ENCODE data around the gene RBPJ.
"Not testable (repeated sequence)": the region's sequence is repeated elsewhere in the genome, so short reads cannot be mapped to it uniquely, and the experiment has no call there.

RBPJ gene

DNA sequence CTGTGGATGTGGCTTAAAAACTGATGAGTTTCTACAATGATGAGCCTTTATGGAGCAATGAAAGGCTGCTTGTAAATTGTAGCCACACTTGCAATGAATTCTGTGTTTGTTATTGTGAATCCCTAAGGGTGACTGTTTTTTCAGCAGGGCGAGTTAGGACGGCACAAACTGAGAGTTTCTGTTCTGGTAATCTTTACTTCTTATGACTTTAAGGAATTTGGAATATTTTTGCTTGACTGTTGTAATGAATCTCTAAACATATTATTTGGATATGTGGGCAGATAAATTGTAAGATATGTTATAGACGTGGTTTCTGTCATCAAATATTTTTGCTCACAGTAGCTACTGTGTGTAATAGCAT lies 22.2 kb downstream of the RBPJ start:
- DNase-seq = no peak

DNA sequence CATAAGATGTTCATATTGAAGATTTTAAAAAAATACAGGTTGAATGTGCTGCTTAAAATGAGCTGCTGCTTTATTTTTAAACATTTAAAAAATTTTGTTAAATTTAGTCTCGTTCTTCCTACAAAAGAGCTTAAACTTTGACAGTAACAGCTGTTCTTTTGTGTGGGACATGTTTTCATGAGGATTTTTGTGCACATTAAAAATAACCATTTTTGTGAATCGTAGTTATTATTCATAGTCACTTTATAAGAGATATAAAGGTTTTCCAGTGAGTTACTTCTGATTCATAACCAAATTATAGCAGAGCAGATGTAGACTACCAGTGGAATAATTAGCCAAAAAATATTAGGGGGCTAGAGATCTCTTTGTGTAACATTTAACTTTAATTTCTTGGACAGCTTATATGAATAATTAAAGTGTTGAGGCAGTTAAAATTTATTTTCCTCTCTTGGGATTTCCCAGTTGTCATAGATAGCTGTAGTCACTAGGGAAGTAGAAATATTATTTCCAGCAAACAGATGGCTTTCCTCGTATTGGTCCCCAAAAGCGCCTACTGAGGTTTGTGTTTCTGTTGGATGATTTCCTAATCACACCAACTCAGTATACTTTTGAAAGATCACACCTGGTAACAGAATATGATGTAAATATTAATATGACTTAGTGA lies 24.2 kb downstream of the RBPJ start:
- DNase-seq = no peak

DNA sequence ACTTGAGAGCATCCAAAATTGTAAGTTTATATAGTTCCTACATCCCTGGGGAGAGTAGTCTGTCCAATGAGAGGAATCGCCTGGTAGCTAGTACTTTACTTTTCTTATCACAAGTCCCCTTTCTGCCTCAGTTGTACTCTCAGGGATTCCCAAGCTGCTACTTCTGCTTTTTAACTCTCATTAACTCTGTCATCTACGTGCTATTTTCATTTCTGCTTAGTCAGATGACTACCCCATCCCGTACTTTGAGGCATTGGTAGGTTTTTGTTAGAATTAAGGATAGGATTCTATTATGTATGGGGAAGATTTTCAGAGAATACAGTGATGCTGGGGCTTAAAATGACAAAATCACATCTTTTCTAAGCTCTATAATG lies 24.7 kb downstream of the RBPJ start:
- DNase-seq = no peak

DNA sequence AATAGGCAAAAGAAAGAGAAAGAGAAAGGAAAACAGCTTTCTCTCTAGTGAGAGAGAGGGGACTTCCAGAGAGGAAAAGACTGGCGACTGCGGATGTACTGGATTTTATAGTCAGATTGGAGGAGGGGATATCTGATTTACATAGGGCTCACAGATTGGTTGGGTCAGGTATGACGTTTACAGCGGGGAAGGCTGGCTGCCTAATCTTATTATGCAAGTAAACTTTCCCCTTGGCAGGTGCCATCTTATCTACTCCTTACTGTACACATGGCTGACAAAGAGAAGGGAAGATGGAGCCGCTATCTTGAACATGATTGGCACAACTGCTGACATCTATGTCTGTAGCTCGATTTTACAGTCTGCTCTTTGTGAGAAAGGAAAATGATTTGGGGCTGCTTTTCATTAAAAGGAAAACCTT lies 25.4 kb downstream of the RBPJ start:
- DNase-seq = peak; percentile 64

DNA sequence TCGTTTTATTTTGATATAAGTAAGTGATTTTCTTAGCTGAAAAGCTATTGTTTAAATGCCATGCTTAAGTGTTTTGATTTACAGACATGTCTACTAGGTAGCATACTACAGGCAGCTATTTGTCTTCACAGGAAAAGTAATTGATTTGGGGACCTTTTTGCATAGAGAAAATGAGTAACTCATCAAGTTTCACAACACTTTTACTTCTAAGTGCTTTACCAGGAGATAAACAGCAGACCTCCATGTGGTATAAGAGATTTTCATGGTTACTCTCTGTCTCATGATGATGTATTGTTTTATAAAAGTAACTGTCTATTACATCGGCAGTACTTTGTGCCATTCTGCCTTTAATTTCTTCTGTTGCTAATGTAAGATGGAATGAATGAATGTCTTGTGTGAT lies 28.7 kb downstream of the RBPJ start:
- no peak for DNase-seq

DNA sequence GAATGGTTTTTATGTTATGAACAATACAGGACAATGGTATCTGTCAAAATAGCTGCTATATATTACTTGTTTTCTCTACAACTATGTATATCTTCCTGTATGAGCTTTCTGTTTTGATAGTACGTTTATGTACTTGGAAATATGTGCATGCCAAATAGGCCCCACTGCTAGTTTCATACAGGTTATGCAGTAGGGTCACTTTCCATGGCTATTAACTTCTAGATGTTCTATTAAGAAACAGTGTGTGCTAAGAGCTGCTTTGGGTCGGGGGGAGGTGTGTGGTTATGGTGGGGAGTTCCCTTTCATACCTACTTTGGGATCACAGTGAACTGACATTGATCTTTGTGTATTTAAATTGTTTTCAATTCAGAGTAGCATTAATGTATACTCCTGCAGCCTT lies 30.9 kb downstream of the RBPJ start:
- no peak for DNase-seq

DNA sequence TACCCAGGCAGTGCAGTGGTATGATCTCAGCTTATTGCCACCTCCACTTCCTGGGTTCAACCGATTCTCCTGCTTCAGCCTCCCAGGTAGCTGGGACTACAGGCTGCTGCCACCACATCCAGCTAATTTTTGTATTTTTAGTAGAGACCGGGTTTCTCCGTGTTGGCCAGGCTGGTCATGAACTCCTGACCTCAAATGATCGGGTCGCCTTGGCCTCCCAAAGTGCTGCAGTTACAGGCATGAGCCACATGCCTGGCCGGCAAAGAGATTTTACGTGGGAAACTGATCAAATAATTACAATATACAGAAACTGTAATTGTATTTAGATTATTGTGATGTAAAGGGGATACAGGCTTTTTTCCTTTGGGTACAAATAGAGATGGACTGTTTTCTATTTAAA lies 33.7 kb downstream of the RBPJ start:
- DNase-seq = no peak

DNA sequence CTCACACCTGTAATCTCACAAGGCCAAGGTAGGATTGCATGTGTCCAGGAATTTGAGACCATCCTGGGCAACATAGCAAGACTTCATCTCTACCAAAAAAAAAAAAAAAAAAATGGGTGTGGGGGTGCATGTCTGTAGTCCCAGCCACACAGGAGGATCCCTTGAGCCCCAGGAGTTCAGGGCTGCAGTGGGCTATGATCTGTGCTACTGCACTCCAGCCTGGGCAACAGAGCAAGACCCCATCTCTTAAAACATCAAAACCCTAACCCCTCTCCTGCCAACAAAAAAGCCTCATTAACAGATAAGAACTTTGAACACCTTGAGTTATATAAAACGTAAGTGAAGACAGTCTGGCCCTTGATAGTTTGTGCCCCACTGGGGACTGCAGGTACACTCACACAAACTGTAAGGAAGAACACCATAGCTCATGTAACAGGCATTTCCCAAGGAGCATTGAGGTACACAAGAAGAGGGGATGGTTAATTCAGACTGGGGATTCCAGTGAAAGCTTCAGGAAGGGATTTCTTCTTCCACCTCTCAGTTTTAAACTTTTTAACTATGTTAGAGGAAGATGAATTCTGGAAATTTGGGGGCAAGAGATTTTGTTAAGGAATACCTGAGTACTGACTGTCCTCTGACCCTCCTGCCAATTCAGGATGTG lies 34.7 kb downstream of the RBPJ start:
- no peak for DNase-seq

DNA sequence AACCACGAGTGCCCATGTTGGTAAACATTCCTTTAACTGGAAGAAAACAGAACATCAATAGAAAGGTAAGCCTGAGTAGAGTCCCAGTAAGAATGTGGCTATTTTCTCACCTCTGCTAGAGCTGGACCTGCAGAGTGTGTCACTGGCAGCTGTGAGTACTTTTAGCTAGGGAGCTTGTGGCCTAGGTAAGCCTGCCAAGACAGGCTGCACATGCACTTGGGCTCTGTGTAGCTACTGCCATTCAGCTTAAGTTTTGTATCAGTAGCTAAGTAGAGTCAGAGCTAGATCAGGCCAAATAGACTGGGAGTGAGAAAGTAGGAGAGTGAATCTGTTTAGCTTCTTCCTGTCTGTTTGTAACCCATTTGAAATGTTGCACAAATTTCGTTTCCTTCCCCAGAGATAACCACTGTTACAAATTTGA lies 35.3 kb downstream of the RBPJ start:
- DNase-seq = no peak

DNA sequence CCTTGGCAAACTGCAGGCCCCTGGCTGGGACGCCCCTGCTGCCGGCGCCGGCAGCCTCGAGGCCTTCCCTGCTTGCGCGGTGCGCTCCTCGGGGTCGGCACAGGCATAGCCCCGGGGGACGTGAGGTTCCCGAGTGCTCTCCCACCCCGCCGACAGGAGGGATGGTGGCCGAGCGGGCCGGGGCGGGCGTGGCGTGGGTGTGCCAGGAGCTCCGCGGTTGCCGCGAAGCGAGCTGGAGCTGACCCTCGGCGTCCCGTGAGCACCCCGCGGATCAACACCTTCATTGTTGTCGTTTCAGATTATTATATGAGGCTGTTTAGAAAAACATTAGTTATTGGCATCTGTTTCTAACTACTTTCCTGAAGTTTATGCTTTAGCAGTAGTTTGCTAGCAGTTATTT lies 38.7 kb downstream of the RBPJ start:
- DNase-seq = not testable (repeated sequence)

DNA sequence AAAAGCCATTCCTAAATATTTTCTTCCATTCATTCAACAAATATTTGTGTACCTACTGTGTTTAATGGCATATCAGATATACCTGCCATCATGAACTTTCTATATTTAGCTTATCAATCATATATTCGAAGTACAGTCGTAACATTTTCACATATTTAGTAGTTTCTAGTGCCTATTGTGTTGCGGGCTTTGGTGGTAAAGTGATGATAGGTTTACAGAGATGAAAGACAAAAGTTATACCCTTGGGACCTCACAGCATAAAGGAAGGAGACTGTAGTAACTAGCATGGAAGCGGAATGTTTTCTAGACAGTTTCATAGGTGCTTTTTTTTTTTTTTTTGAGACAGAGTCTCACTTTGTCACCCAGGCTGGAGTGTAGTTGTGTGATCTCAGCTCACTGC lies 39.5 kb downstream of the RBPJ start:
- DNase-seq = no peak

DNA sequence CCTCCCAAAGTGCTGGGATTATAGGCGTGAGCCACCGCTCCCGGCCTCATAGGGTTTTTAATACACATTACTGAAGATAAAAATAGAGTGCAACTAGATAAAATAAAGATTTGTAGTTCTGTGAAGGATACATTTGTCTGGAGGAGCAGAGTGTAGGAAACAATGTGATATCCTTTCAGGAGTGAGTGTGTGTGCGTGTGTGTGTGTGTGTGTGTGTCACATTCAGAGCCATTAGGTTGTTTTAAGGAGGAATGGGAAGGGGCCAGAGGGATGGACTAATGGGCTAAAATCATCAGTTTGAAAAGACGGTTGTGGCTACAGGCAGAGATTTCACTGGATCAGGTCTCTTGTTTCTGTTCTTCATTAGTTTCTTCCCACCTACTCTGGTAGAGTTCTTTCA lies 40.0 kb downstream of the RBPJ start:
- no peak for DNase-seq

DNA sequence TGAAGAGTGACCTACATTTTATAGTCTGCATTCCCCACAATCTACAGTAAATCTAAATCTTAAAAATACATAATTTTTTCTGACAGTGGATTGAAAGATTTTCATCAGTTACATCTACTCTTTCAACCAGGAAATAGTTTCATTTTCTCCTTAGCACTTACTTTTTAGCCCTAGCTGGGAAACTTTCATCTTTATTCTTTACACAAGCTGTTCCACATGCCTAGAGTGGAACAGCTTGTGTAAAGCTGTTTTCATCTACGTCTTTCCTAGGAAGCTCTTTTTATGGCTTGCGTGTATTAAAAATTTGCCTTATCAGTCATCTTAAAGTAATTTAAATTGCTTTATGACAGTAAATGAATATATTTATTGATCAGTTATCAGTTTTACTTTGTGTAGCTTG lies 40.5 kb downstream of the RBPJ start:
- DNase-seq = no peak

DNA sequence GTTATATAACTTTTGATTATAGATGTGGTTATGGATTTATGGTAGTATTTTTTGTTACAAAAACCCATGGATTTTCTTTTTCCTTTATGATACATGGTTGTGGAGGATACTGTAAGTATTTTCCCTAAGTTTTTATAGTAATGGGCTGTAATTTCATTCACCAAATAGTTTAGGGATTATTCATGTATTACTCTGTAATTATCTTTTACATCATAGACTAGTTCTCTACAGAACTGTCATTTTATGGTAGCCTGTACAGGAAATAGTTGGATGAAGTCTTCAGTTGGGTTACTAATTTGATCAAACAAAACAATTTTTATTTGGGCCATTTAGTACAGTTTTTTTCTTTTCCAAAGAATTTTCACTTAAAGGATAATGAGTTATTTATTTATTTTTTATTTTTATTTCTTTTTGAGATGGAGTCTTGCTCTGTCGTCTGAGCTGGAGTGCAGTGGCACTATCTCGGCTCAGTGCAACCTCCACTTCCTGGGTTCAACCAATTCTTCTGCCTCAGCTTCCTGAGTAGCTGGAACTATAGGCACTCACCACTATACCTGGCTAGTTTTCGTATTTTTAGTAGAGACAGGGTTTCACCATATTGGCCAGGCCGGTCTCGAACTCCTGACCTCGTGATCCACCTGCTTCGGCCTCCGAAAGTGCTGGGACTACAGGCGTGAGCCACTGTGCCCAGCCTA lies 42.1 kb downstream of the RBPJ start:
- no peak for DNase-seq

DNA sequence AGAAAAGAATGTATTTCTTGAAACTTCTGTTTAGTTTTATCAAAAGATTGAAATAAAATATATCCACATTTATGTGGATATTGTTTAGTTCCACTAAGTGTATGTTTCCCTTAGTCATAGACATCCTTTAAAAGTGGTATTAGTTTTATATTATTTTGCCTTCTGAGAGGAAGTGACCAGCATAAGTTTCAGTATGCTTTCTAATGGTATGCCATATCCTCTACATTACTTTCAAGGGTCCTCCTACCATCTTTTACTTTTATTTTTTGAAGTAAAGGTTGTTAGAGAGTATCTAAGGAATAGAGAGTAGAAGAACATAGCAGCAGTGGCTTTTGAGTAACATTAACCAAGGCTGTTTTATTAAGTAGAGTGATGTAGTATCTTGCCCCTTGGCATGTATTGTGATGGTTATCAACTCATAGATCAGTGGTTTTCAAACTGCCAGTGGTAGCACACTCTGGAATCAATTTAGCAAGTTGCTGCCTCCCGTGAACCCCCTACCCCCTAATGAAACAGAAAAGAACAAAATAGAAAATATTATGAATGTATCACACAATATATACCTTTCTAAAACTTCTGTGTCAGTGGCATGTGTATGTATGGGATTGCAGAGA lies 44.8 kb downstream of the RBPJ start:
- no peak for DNase-seq

DNA sequence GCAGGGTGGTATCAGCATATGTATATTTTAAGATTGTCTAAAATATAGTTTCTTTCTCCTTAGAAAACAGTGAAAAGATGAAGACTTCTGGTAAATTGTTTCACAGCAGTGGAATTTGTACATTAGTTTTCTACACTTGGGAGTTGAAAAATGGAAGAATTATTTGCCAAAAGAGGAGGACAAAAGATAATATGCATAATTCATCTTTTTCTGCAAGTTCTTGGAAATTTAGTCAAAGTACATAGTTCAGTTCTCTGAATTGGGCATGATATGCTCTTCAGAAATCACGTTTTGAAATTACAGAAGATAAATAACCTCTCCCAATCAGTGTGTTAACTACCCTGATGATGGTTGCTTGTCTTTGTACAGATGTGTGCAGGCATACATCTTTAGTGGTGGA lies 47.0 kb downstream of the RBPJ start:
- DNase-seq = no peak

DNA sequence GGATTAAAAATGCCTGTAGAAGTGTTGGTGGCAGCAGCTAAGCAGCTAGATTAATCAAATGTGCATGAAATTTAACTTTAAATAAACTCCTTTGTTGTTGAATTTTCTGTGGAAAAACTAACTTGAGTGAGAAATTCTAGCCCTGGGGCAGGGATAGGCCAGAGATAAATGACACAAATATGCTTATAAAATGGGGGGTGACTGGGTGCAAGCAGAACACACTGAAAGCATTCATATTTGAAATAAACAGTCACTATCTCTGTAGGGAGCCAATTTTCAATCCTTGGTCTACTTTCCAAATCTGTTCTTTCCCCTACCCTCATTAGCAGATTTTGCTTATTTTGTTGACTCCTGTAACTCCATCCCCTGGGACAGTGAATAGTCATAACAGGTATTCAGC lies 47.9 kb downstream of the RBPJ start:
- no peak for DNase-seq

DNA sequence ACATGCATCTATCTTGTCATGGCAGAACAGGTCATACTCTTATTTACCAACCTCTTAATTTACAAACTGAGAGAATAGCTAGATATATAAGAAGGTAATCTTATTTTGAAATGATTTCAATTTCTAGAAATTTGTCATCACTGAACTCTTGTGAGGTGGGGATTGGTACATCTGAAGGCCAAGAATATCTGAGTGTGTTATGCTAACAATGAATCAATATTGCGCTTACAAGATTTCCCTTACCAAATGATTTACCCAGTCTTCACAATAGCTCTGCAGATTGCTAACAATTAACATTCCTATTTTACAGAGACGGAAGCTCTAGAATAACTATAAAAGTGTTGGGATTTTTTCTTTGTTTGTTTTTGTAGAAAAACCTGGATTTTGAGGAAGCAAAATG lies 48.3 kb downstream of the RBPJ start:
- DNase-seq = no peak

DNA sequence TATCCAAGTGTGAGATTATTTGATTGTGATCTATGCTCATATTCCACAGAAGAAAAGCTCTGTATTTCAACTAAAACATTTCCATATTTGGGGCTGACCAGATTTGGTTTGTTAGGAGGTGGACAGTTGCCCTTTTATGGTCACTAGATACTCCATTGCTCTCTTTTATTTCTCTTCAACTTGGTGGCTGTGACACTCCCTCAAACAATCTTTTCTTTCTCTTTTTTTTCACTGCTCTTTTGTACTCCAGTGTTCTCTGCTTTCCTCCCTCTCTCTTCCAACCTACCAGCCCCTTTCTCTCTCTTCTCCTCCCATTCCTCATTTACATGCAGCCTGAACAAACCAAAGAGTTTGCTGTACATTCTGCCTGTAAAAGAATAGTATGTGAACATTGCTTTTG lies 48.8 kb downstream of the RBPJ start:
- no peak for DNase-seq

DNA sequence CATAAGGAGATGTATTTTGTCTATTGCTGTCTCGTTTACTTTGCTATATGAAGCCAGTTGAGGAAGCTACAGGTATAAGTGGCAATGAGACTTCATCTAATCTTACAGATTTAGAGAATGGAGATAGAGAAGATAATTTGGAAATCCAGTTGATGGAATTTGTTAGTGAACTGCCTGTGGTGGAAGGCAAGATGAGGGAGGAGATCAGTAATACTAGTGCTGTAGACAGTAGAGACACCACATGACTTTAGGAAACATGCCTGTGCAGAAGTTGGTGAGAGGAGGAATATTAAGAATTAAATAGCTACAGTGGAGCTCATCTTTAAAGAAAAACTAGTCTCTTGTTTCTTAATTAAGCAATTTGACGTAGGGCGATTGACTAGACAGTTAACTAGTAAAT lies 51.3 kb downstream of the RBPJ start:
- no peak for DNase-seq

DNA sequence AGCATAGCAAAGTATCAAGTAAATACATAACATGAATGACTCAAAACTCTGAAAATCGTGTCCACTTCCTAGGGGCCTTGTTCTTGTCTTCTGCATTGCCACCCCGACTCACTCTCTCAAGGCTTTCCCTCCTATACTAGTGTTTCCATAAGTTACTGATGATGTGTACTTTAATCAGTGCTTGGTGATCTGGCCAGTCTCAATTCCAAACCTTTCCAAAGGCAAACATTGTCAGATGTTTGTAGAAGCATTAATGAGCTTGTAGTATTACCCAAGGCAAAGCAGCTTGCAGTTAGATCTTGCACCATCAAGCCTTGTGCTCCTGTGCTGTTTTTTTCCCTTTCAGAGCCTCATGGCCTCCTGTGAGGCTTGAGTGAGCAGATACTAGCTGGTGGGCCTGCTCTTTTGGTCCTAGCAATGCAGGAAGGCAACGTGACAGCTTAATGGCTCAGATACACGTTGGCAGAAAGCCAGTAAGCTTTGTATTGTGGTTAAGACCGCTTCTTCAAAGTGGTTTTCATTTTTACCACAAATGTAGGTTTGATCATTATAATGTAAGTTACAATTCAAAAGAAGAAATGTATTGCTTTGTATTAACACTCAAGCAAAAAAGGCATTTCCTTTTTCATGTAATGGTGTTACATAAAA lies 51.8 kb downstream of the RBPJ start:
- peak; percentile 58 for DNase-seq

DNA sequence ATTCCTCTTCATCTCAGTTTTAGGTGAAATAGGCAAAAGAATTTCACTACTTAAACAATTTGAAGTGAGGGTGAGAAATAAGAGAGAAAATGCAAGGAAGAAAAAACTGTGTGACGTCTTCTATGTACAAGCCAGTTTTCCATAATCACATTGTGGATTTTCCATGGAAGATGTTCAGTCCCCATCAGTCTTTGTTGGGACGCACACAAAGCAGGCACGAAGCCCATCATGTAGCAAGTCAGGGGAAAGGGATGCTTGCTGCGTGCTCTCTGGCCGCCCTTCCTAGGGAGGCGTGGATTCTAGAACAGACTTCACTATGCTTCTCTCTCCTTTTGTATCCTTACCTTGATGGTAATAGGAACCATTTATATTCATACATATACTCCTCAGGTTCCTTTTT lies 54.7 kb downstream of the RBPJ start:
- DNase-seq = no peak

Measured in NCI-H2227 treated with DMSO at 0.1 percent for 48 hours (cell line).